Endothelial cell of umbilical vein (primary cell): ENCODE measurements around the gene TMSB10. TPM values are rescaled to one million over a fixed set of nuclear protein-coding genes. Genes with fewer than 3 reads are reported as not detected.

ENCODE experiments used
- Bru-seq: library from RNA; stranded (reverse); fragments of 400-500 nt; gene quantifications from one replicate; lab custom pipeline; 2021; lab: Mats Ljungman, UMichigan
- BruChase-seq, 2 experiments: library from RNA; stranded (reverse); fragments of 400-500 nt; gene quantifications; one replicate each; lab custom pipeline; 2021; lab: Mats Ljungman, UMichigan
- BruUV-seq: library from RNA; stranded (reverse); fragments of 400-500 nt; replicated peaks from 2 replicates; lab custom pipeline; 2021; lab: Mats Ljungman, UMichigan
- CTCF ChIA-PET: fragments of 300-600, 350-600 bp; sonication (Branson Sonifier 250); formaldehyde crosslinking; loops from one replicate; lab custom pipeline; 2021; ENCODE audit warnings: antibody characterized with exemption, inconsistent platforms; lab: Charles Lee
- POLR2A ChIA-PET: fragments of 300-600, 350-600 bp; sonication (Branson Sonifier 250); formaldehyde crosslinking; loops from one replicate; lab custom pipeline; 2021; ENCODE audit warnings: antibody characterized with exemption, inconsistent platforms; lab: Charles Lee
- DNase-seq: peaks from one replicate; pipeline ENCODE4 v3.0.0-alpha.2; 2011; ENCODE audit warnings: low read depth, low spot score
- FAIRE-seq: peaks from 2 replicates; lab custom pipeline; 2011; peaks lifted over from hg19 to GRCh38; lab: Jason Lieb, UNC
- H2AFZ ChIP-seq: 2 replicates; pipeline ENCODE4 v1.6.0; 2012; ENCODE audit warnings: low read depth, low read length, control low read depth, inconsistent platforms
- H3K27ac ChIP-seq: 2 replicates; pipeline ENCODE4 v1.5.1; 2011; ENCODE audit warnings: low read depth, mild to moderate bottlenecking, control low read depth, low read length, moderate library complexity; ENCODE audit not compliant: insufficient read depth
- H3K27me3 ChIP-seq, 2 experiments: 2 replicates each; pipeline versions ENCODE4 v1.6.0 to v1.6.1; 2011; ENCODE audit warnings: low read length in 2 of 2, mixed read lengths in 1 of 2; ENCODE audit not compliant: control insufficient read depth in 2 of 2, insufficient read depth in 2 of 2
- H3K36me3 ChIP-seq, 2 experiments: 2 replicates in 1 of 2; 3 replicates in 1 of 2; pipeline ENCODE4 v1.5.1; 2011; ENCODE audit warnings: low read length in 2 of 2, mild to moderate bottlenecking in 1 of 2, moderate library complexity in 1 of 2; ENCODE audit not compliant: control insufficient read depth in 2 of 2, insufficient read depth in 2 of 2; ENCODE audit errors: extremely low read depth in 1 of 2
- H3K4me1 ChIP-seq: 3 replicates; pipeline ENCODE4 v1.5.1; 2011; ENCODE audit warnings: mild to moderate bottlenecking, low read length; ENCODE audit not compliant: control insufficient read depth, insufficient read depth; ENCODE audit errors: extremely low read depth
- H3K4me2 ChIP-seq: 2 replicates; pipeline ENCODE4 v1.6.1; 2011; ENCODE audit warnings: low read length, control low read depth, mixed read lengths; ENCODE audit not compliant: insufficient read depth
- H3K4me3 ChIP-seq, 3 experiments: fragments of 200-600 bp in 1 of 3; sonication (generic), shearing (Covaris generic) in 1 of 3; replicated peaks in 1 of 3; 2 replicates each; pipeline ENCODE4 v1.5.1; 2011 to 2016; ENCODE audit warnings: control low read depth in 3 of 3, low read length in 3 of 3, mild to moderate bottlenecking in 2 of 3, inconsistent platforms in 1 of 3, low read depth in 1 of 3, moderate library complexity in 1 of 3; ENCODE audit not compliant: insufficient read depth in 1 of 3
- H3K79me2 ChIP-seq: 2 replicates; pipeline ENCODE4 v1.6.0; 2012; ENCODE audit warnings: low read length, inconsistent platforms; ENCODE audit not compliant: control insufficient read depth, insufficient read depth
- H3K9ac ChIP-seq: replicated peaks from 2 replicates; pipeline ENCODE3; 2011; ENCODE audit warnings: low read length, control low read depth; ENCODE audit not compliant: insufficient read depth; ENCODE audit errors: extremely low read depth
- H3K9me1 ChIP-seq: replicated peaks from 3 replicates; pipeline ENCODE4 v1.6.0; 2011; ENCODE audit warnings: mild to moderate bottlenecking, low read length; ENCODE audit not compliant: control insufficient read depth, insufficient read depth; ENCODE audit errors: extremely low read depth
- H3K9me3 ChIP-seq: replicated peaks from 2 replicates; pipeline ENCODE4 v1.5.1; 2012; ENCODE audit warnings: low read length, inconsistent platforms; ENCODE audit not compliant: control insufficient read depth, insufficient read depth
- H4K20me1 ChIP-seq: replicated peaks from 2 replicates; pipeline ENCODE3; 2011; ENCODE audit warnings: mild to moderate bottlenecking, low read length; ENCODE audit not compliant: control insufficient read depth, insufficient read depth; ENCODE audit errors: extremely low read depth
- CTCF ChIP-seq, 2 donors: IDR thresholded peaks; 1 replicate in 1 of 2; 2 replicates in 1 of 2; pipeline ENCODE4 v1.5.1; 2011; ENCODE audit warnings: low read length in 2 of 2, mild to moderate bottlenecking in 2 of 2, moderate library complexity in 2 of 2, control low read depth in 1 of 2, inconsistent platforms in 1 of 2, low read depth in 1 of 2; ENCODE audit not compliant: insufficient read depth in 1 of 2; ENCODE audit errors: extremely low read depth in 1 of 2
- EZH2 ChIP-seq: IDR thresholded peaks from 2 replicates; pipeline ENCODE4 v1.6.1; 2012; ENCODE audit warnings: borderline replicate concordance, low read depth, mild to moderate bottlenecking, moderate library complexity, low read length, inconsistent platforms; ENCODE audit not compliant: severe bottlenecking
- FOS ChIP-seq: IDR thresholded peaks from 2 replicates; pipeline ENCODE4 v1.6.1; 2011; ENCODE audit warnings: mild to moderate bottlenecking, low read length, moderate library complexity, borderline replicate concordance; ENCODE audit not compliant: insufficient read depth
- JUN ChIP-seq: IDR thresholded peaks from 2 replicates; pipeline ENCODE4 v1.6.1; 2011; ENCODE audit warnings: borderline replicate concordance, low read depth; ENCODE audit not compliant: insufficient read length, insufficient read depth
- MAX ChIP-seq: IDR thresholded peaks from 2 replicates; pipeline ENCODE4 v1.6.1; 2011; ENCODE audit not compliant: insufficient read depth, insufficient read length
- POLR2A ChIP-seq: IDR thresholded peaks from 2 replicates; pipeline ENCODE4 v1.6.1; 2012; ENCODE audit warnings: low read depth, mild to moderate bottlenecking, control low read depth, low read length
- POLR2AphosphoS5 ChIP-seq: IDR thresholded peaks from 2 replicates; pipeline ENCODE4 v1.6.1; 2012; ENCODE audit warnings: low read depth, mild to moderate bottlenecking, control low read depth, low read length, moderate library complexity; ENCODE audit not compliant: insufficient read depth
- dilution Hi-C: fragments of 300-500 bp; cut with MboI; formaldehyde crosslinking; loops from one replicate; pipeline ENCODE4 v1.15.0; 2019; ENCODE audit warnings: low sequenced_read_pairs; ENCODE audit not compliant: extremely low pct_ligation_motif_present
- intact Hi-C: fragments of 100-400 bp; cut with micrococcal nuclease; formaldehyde crosslinking; loops from one replicate; pipeline ENCODE4 v1.10.0; 2022
- long read RNA-seq: library from polyadenylated mRNA; stranded (forward); transcript quantifications from one replicate; pipeline ENCODE4 v2.0.0, GENCODE V29; 2021
- polyA minus RNA-seq, 3 experiments: library from RNA; depleted of rRNA, polyadenylated mRNA; stranded (reverse); fragments of >200 nt; gene quantifications; 1 replicate in 1 of 3; 2 replicates in 2 of 3; pipeline ENCODE4 v1.2.3, GENCODE V29; 2011
- polyA plus RNA-seq, 4 experiments: library from polyadenylated mRNA; depleted of rRNA in 3 of 4; stranded (reverse) in 3 of 4; unstranded in 1 of 4; fragments of >200 nt; gene quantifications; 2 replicates each; pipeline versions ENCODE4 v1.2.1 to v1.2.3, GENCODE V29; 2011 to 2012; ENCODE audit warnings: missing spikeins in 1 of 4
- total RNA-seq: library from RNA; stranded (reverse); gene quantifications from 2 replicates; pipeline ENCODE4 v1.2.3, GENCODE V29; 2021

Gene TMSB10
- 4,007 and 4,015 TPM in 2 replicates for total RNA-seq
- 2,259 and 2,774 TPM in 2 replicates for polyA plus RNA-seq
- polyA plus RNA-seq (2011; cell fraction: cytosol; rRNA removed) = 4,510 and 5,534 TPM in 2 replicates
- 1,715 and 2,260 TPM in 2 replicates for polyA plus RNA-seq (2011; cell fraction: nucleus; rRNA removed)
- 7,506 and 8,473 TPM in 2 replicates for polyA plus RNA-seq (2012)
- polyA minus RNA-seq = 359 and 375 TPM in 2 replicates
- polyA minus RNA-seq (2011; cell fraction: cytosol; rRNA and poly(A)+ RNA removed) = 486 TPM
- polyA minus RNA-seq (2011; cell fraction: nucleus; rRNA and poly(A)+ RNA removed) = 61.1 and 90.1 TPM in 2 replicates
- Bru-seq, nascent RNA = percentile 100 among the genes with signal in this experiment
- BruChase-seq, experiment 1, labeled RNA remaining after a 6-hour chase = percentile 100 among the genes with signal in this experiment
- percentile 100 among the genes with signal in this experiment for BruChase-seq, experiment 2, labeled RNA remaining after a 2-hour chase
- long read RNA-seq, transcript TMSB10-201 (3 exons, 496 nt) = major isoform, 12,747 of 22,880 reads
- long read RNA-seq, partial matches to known transcripts = 9,921 of 22,880 reads
- long read RNA-seq, other reads (novel, unspliced or antisense) = 212 of 22,880 reads

GRCh38 chr2:84905181-84906107, at the start of gene TMSB10:
TMSB10 (plus strand) TSS chr2:84905656.
- ChIA-PET POLR2A (interaction anchor here (0.8 to 3.1 kb wide), 8 partner anchors 7 to 447 kb away, joined by 3 to 44 read pairs (median 8); no protein-coding TSS in a partner anchor), CTCF (interaction anchor here (4.7 to 5.5 kb wide), 2 partner anchors 20 to 24 kb away, joined by 31 to 61 read pairs; partner anchors contain the start of gene TRABD2A)
- peak within 1 kb of the TSS; percentile 91 for H3K27ac ChIP-seq
- FAIRE-seq (peak; percentile 67), DNase-seq (peak; percentile 88)
- no peaks in the 10 kb centered on the region for H4K20me1 ChIP-seq
- H3K9ac ChIP-seq = peak within 1 kb of the TSS; percentile 97
- intact Hi-C loops (loop anchor here (1.0 to 5.0 kb wide), 4 partner anchors 19 to 67 kb away; partner anchors contain the start of gene KCMF1), dilution Hi-C loops (no loop called here)
- peaks cover 13% of the 10 kb centered on the region for H3K79me2 ChIP-seq
- H3K27me3 ChIP-seq = no peaks in the 10 kb centered on the region
- peak within 1 kb of the TSS; percentile 93 for H3K4me2 ChIP-seq
- peak within 1 kb of the TSS; percentile 96 to 100 (median 99) for H3K4me3 ChIP-seq
- H2AFZ ChIP-seq = peak within 1 kb of the TSS; percentile 80
- H3K9me3 ChIP-seq = no peaks in the 10 kb centered on the region
- peaks cover 7% of the 10 kb centered on the region for H3K4me1 ChIP-seq
- BruUV-seq = TSS peak; percentile 87
- no peaks in the 10 kb centered on the region for H3K9me1 ChIP-seq
- TF ChIP-seq POLR2AphosphoS5 = peak; percentile 100
- peak in 1 of 2 donors; percentile 15 for TF ChIP-seq CTCF (IDR thresholded peaks at IDR 0.05; ENCODE audit: extremely low read depth in 1 of 2, insufficient read depth in 1 of 2, low read depth in 1 of 2, low read length in 2 of 2)
- no peak for TF ChIP-seq FOS
- TF ChIP-seq JUN = no peak
- no peak for TF ChIP-seq MAX
- peak; percentile 99 for TF ChIP-seq POLR2A
- TF ChIP-seq EZH2 = no peak
- peaks cover 0 to 2% of the 10 kb centered on the region in 2 experiments for H3K36me3 ChIP-seq
